PC-9 (cell line): Measurements from ENCODE around the gene GDPD4. TPM values are rescaled to one million over a fixed set of nuclear protein-coding genes. Genes with fewer than 3 reads are reported as not detected.

Experiments used
- BruUV-seq: library from RNA; stranded (reverse); fragments of 400-500 nt; replicated peaks from 2 replicates; lab custom pipeline; 2021; lab: Mats Ljungman, UMichigan
- CTCF ChIA-PET: fragments of 300-600 bp; sonication (Branson Sonifier 250); formaldehyde crosslinking; loops from one replicate; lab custom pipeline; 2022; ENCODE audit warnings: antibody characterized with exemption; lab: Charles Lee
- POLR2A ChIA-PET: fragments of 300-600 bp; sonication (Branson Sonifier 250); formaldehyde crosslinking; loops from one replicate; lab custom pipeline; 2022; ENCODE audit warnings: antibody characterized with exemption; ENCODE audit not compliant: unreplicated experiment; lab: Charles Lee
- DNase-seq, 2 experiments: peaks; one replicate each; pipeline versions ENCODE4 v3.0.0 to v3.0.0-alpha.2; 2015 to 2022; ENCODE audit warnings: mixed read lengths in 1 of 2
- H2AFZ ChIP-seq: fragments of 200-600 bp; sonication (generic); 2 replicates; pipeline ENCODE4 v1.8.1; 2017; ENCODE audit warnings: antibody characterized with exemption
- H3F3A ChIP-seq: fragments of 200-600 bp; sonication (generic); 2 replicates; pipeline ENCODE4 v1.8.1; 2017; ENCODE audit warnings: antibody characterized with exemption, mild to moderate bottlenecking, low read depth; ENCODE audit not compliant: insufficient read depth
- H3K27ac ChIP-seq: fragments of 200-600 bp; sonication (generic); 2 replicates; pipeline ENCODE4 v1.6.1; 2016; ENCODE audit warnings: mixed run types
- H3K27me3 ChIP-seq: fragments of 200-600 bp; sonication (generic); 2 replicates; pipeline ENCODE4 v1.6.1; 2016; ENCODE audit warnings: low read depth, mixed run types; ENCODE audit not compliant: insufficient read depth
- H3K36me3 ChIP-seq: fragments of 200-600 bp; sonication (generic); 2 replicates; pipeline ENCODE4 v1.6.1; 2016; ENCODE audit warnings: low read depth, mixed run types
- H3K4me1 ChIP-seq: fragments of 200-600 bp; sonication (generic); replicated peaks from 2 replicates; pipeline ENCODE4 v1.6.1; 2016; ENCODE audit warnings: mixed run types; ENCODE audit not compliant: insufficient read depth
- H3K4me2 ChIP-seq: fragments of 200-600 bp; sonication (generic); 2 replicates; pipeline ENCODE4 v1.6.1; 2017; ENCODE audit warnings: mixed run types
- H3K4me3 ChIP-seq: fragments of 200-600 bp; sonication (generic); 2 replicates; pipeline ENCODE4 v1.6.1; 2016; ENCODE audit warnings: mixed run types
- H3K79me2 ChIP-seq: fragments of 200-600 bp; sonication (generic); 2 replicates; pipeline ENCODE4 v1.6.1; 2017; ENCODE audit warnings: low read depth, mixed run types
- H3K9me2 ChIP-seq: fragments of 200-600 bp; sonication (generic); 2 replicates; pipeline ENCODE4 v1.8.1; 2017; ENCODE audit warnings: mild to moderate bottlenecking; ENCODE audit not compliant: insufficient read depth
- H3K9me3 ChIP-seq: fragments of 200-600 bp; sonication (generic); 2 replicates; pipeline ENCODE4 v1.8.1; 2016; ENCODE audit warnings: low read depth; ENCODE audit not compliant: insufficient read depth
- H4K20me1 ChIP-seq: fragments of 200-600 bp; sonication (generic); 2 replicates; pipeline ENCODE4 v1.8.1; 2017; ENCODE audit not compliant: insufficient read depth
- EZH2 ChIP-seq: fragments of 200-600 bp; sonication (generic); IDR thresholded peaks from 2 replicates; pipeline ENCODE4 v1.8.0; 2017; ENCODE audit warnings: antibody characterized with exemption, low read depth
- intact Hi-C: fragments of 100-400 bp; cut with micrococcal nuclease; formaldehyde crosslinking; loops from one replicate; pipeline ENCODE4 v1.10.0; 2022; ENCODE audit not compliant: unreplicated experiment
- total RNA-seq: library from RNA; stranded (reverse); gene quantifications from 2 replicates; pipeline ENCODE4 v1.2.3, GENCODE V29; 2021
- TF ChIP-seq, protein P1 (sequence below): fragments of 200-600 bp; sonication (generic); conservative IDR thresholded peaks from 2 replicates; pipeline ENCODE4 v1.6.1; 2017; ENCODE audit warnings: mixed run types, antibody characterized with exemption, mild to moderate bottlenecking, moderate library complexity

Gene GDPD4
- total RNA-seq, 1 experiment from 2014 or later: not detected

DNA sequence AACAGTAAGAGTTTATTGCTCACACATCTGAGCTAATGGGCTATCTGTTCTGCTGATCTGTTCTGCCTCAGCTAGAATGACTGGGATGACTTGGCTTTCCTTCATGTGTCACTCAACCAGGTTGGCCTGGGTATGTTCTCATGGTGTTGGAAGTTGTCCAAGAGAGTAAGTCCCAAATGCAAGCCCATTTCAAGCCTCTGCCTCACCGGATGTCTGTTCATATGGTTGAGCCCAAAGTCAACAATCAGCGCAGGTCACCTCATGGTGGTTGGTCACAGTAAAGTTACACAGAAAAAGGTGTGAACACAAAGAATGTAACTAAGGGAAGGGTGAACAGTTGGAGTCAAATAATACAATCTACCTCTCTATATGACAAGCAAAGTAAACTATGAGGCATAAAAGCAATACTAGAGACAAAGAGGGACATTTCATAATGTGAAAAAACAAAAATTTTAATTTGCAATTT is 1.9 kb downstream of the GDPD4 start:
- Histone ChIP-seq H3K4me1 (peaks cover 27% of the 10 kb centered on the region), H3K4me2 (peak overlapping the region; percentile 44), H3K4me3 (no peak overlapping the region), H3K9me3 (peaks cover 13% of the 10 kb centered on the region), H2AFZ (no peak overlapping the region), H3K36me3 (no peaks in the 10 kb centered on the region), H3K9me2 (no peaks in the 10 kb centered on the region), H3K27me3 (no peaks in the 10 kb centered on the region), H3K27ac (peak overlapping the region; percentile 95), H3F3A (peaks cover 28% of the 10 kb centered on the region), H3K79me2 (no peaks in the 10 kb centered on the region), H4K20me1 (no peaks in the 10 kb centered on the region)
- ChIA-PET POLR2A (interaction anchor here (0.6 to 0.9 kb wide), 2 partner anchors 13 to 19 kb away, joined by 5 to 10 read pairs; no protein-coding TSS in a partner anchor), CTCF (interaction anchor here (1.0 kb wide), 1 partner anchor 104 kb away, joined by 4 read pairs; no protein-coding TSS in a partner anchor)
- DNase-seq: peak; percentile 77 to 98
- TF ChIP-seq EZH2: no peak
- TF ChIP-seq, protein P1, sequence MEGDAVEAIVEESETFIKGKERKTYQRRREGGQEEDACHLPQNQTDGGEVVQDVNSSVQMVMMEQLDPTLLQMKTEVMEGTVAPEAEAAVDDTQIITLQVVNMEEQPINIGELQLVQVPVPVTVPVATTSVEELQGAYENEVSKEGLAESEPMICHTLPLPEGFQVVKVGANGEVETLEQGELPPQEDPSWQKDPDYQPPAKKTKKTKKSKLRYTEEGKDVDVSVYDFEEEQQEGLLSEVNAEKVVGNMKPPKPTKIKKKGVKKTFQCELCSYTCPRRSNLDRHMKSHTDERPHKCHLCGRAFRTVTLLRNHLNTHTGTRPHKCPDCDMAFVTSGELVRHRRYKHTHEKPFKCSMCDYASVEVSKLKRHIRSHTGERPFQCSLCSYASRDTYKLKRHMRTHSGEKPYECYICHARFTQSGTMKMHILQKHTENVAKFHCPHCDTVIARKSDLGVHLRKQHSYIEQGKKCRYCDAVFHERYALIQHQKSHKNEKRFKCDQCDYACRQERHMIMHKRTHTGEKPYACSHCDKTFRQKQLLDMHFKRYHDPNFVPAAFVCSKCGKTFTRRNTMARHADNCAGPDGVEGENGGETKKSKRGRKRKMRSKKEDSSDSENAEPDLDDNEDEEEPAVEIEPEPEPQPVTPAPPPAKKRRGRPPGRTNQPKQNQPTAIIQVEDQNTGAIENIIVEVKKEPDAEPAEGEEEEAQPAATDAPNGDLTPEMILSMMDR: no peak
- BruUV-seq: no TSS peak
- intact Hi-C loops: no loop called here

DNA sequence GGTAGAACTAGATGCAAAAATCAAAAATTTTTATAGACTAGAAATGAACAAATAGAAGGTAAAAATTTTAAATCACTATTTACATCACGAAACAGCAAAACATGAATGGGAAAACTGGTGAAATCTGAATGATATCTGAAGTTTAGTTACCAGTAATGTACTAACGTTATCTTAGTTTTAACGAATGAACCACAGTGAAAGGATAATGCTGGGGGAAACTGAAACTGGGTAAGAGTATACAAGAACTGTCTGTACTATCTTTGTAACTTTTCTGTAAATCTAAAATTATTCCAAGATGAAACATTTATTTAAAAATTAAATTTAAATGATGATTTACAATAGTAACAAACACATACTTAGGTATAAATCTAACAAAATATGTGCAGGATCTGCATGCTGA is 7.4 kb downstream of the GDPD4 start:
- H4K20me1 ChIP-seq: no peaks in the 10 kb centered on the region
- no peaks in the 10 kb centered on the region for H3K36me3 ChIP-seq
- intact Hi-C loops: no loop called here
- CTCF ChIA-PET: no interaction called here
- H3K27me3 ChIP-seq: no peaks in the 10 kb centered on the region
- no peak for TF ChIP-seq EZH2
- TF ChIP-seq, protein P1: no peak
- no peak overlapping the region for H2AFZ ChIP-seq
- DNase-seq: no peak
- H3K9me3 ChIP-seq: no peaks in the 10 kb centered on the region
- peaks cover 12% of the 10 kb centered on the region for H3K4me1 ChIP-seq
- no peak overlapping the region for H3K4me3 ChIP-seq
- no TSS peak for BruUV-seq
- POLR2A ChIA-PET: no interaction called here
- no peaks in the 10 kb centered on the region for H3K79me2 ChIP-seq
- H3K27ac ChIP-seq: no peak overlapping the region
- H3K9me2 ChIP-seq: no peaks in the 10 kb centered on the region
- peaks cover 11% of the 10 kb centered on the region for H3F3A ChIP-seq
- no peak overlapping the region for H3K4me2 ChIP-seq

DNA sequence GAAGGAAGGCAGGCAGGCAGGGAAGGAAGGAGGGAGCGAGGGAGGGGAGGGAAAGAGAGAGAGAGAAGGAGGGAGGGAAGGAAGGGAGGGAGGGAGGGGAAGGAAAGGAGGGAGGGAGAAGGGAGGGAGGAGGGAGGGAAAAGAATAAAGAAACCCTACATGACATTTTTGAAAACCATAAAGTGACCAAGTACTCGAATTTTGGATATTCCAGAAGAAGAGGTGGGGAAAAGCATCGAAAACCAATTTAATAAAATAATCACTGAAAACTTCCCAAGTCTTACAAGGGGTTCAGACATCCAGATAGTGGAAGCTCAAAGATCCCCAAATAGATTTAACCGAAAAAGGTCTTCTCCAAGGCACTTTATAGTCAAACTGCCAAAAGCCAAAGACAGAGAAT is 11.7 kb downstream of the GDPD4 start:
- H3K79me2 ChIP-seq: no peaks in the 10 kb centered on the region
- no peaks in the 10 kb centered on the region for H3K9me3 ChIP-seq
- ChIA-PET POLR2A (interaction anchor here (0.7 kb wide), 1 partner anchor 549 kb away, joined by 7 read pairs; no protein-coding TSS in a partner anchor), CTCF (no interaction called here)
- no peaks in the 10 kb centered on the region for H3K27me3 ChIP-seq
- H3F3A ChIP-seq: no peaks in the 10 kb centered on the region
- intact Hi-C loops: no loop called here
- DNase-seq: no peak
- no peak overlapping the region for H3K4me3 ChIP-seq
- H3K36me3 ChIP-seq: no peaks in the 10 kb centered on the region
- H3K9me2 ChIP-seq: no peaks in the 10 kb centered on the region
- H2AFZ ChIP-seq: no peak overlapping the region
- no peaks in the 10 kb centered on the region for H4K20me1 ChIP-seq
- H3K4me2 ChIP-seq: no peak overlapping the region
- BruUV-seq: no TSS peak
- H3K27ac ChIP-seq: no peak overlapping the region
- H3K4me1 ChIP-seq: peaks cover 8% of the 10 kb centered on the region; the same call in 1 of the 2 replicates
- TF ChIP-seq, protein P1: no peak
- TF ChIP-seq EZH2: no peak
